Liver (tissue), 9 donors: ENCODE results near the gene RUSC1. TPM values are rescaled to one million over a fixed set of nuclear protein-coding genes. Genes with fewer than 3 reads are reported as not detected.

Source experiments
- DNase-seq: peaks from one replicate; pipeline ENCODE4 v3.0.0-alpha.2; 2017; ENCODE audit warnings: low spot score
- H3K27ac ChIP-seq, 2 donors: one replicate each; pipeline ENCODE4 v1.7.0; 2013; ENCODE audit warnings: inconsistent platforms in 2 of 2, low read length in 2 of 2, control low read depth in 1 of 2, low read depth in 1 of 2, mild to moderate bottlenecking in 1 of 2
- H3K27me3 ChIP-seq, 4 donors: one replicate each; pipeline versions ENCODE4 v1.6.1 to v1.7.0; 2013; ENCODE audit warnings: low read length in 3 of 4, inconsistent platforms in 1 of 4, mild to moderate bottlenecking in 1 of 4, moderate library complexity in 1 of 4; ENCODE audit not compliant: control insufficient read depth in 4 of 4, insufficient read depth in 4 of 4
- H3K36me3 ChIP-seq, 4 donors: one replicate each; pipeline versions ENCODE4 v1.6.1 to v1.7.0; 2013; ENCODE audit warnings: low read length in 3 of 4, mild to moderate bottlenecking in 3 of 4, low read depth in 1 of 4, moderate library complexity in 1 of 4; ENCODE audit not compliant: control insufficient read depth in 4 of 4, insufficient read depth in 3 of 4
- H3K4me1 ChIP-seq, 4 donors: one replicate each; pipeline versions ENCODE4 v1.6.1 to v1.7.0; 2013; ENCODE audit warnings: low read length in 3 of 4, mild to moderate bottlenecking in 3 of 4, moderate library complexity in 1 of 4; ENCODE audit not compliant: control insufficient read depth in 4 of 4, insufficient read depth in 4 of 4
- H3K4me3 ChIP-seq, 3 donors: one replicate each; pipeline versions ENCODE4 v1.6.1 to v1.7.0; 2013; ENCODE audit warnings: low read length in 3 of 3, control low read depth in 1 of 3, low read depth in 1 of 3, mild to moderate bottlenecking in 1 of 3
- H3K9ac ChIP-seq, 2 donors: one replicate each; pipeline ENCODE4 v1.7.0; 2013; ENCODE audit warnings: low read length in 2 of 2, mild to moderate bottlenecking in 2 of 2, moderate library complexity in 2 of 2, control low read depth in 1 of 2, low read depth in 1 of 2
- H3K9me3 ChIP-seq, 4 donors: one replicate each; pipeline versions ENCODE4 v1.6.1 to v1.7.0; 2013; ENCODE audit warnings: low read length in 3 of 4; ENCODE audit not compliant: control insufficient read depth in 4 of 4
- GABPA ChIP-seq, 2 donors: IDR thresholded peaks in 1 of 2; conservative IDR thresholded peaks in 1 of 2; 2 replicates each; pipeline ENCODE4 v1.6.1; 2016; ENCODE audit warnings: antibody characterized with exemption in 2 of 2, mild to moderate bottlenecking in 1 of 2, moderate library complexity in 1 of 2
- HNF4A ChIP-seq, 2 donors: conservative IDR thresholded peaks; 2 replicates each; pipeline ENCODE4 v1.6.1; 2016; ENCODE audit warnings: antibody characterized with exemption in 2 of 2, mild to moderate bottlenecking in 2 of 2
- NR2F2 ChIP-seq: IDR thresholded peaks from 2 replicates; pipeline ENCODE4 v1.6.1; 2016; ENCODE audit warnings: antibody characterized with exemption
- RAD21 ChIP-seq, 2 donors: IDR thresholded peaks; 2 replicates each; pipeline ENCODE4 v1.6.1; 2016; ENCODE audit warnings: antibody characterized with exemption in 2 of 2, mild to moderate bottlenecking in 2 of 2
- RXRA ChIP-seq, 2 donors: IDR thresholded peaks; 2 replicates each; pipeline ENCODE4 v1.6.1; 2017 to 2018; ENCODE audit warnings: antibody characterized with exemption in 2 of 2, mild to moderate bottlenecking in 1 of 2
- SP1 ChIP-seq: IDR thresholded peaks from 2 replicates; pipeline ENCODE4 v1.6.1; 2018; ENCODE audit warnings: antibody characterized with exemption, mild to moderate bottlenecking
- TAF1 ChIP-seq: conservative IDR thresholded peaks from 2 replicates; pipeline ENCODE4 v1.6.1; 2016; ENCODE audit warnings: antibody characterized with exemption, mild to moderate bottlenecking
- YY1 ChIP-seq: IDR thresholded peaks from 2 replicates; pipeline ENCODE4 v1.6.1; 2016; ENCODE audit warnings: antibody characterized with exemption, mild to moderate bottlenecking
- WGBS: extraction: QIAGEN DNeasy Blood & Tissue Kit; methylation state at CpG from one replicate; pipeline ENCODE4 v1.1.7; 2013; 5-methylcytosine and 5-hydroxymethylcytosine counted together
- polyA plus RNA-seq, 2 donors: library from polyadenylated mRNA; stranded (reverse) in 1 of 2; unstranded in 1 of 2; fragments of 200-250 nt in 1 of 2; fragments of >200 nt in 1 of 2; fragmentation: Nextera tagmentation in 1 of 2; extraction: Ambion mirVana in 1 of 2; gene quantifications; one replicate each; pipeline versions ENCODE4 v1.2.1 to v1.2.3, GENCODE V29; 2013 to 2015
- total RNA-seq, 2 donors: library from RNA; depleted of rRNA; stranded (reverse); fragments of >200 nt; gene quantifications; one replicate each; pipeline ENCODE4 v1.2.3, GENCODE V29; 2014
- TF ChIP-seq, protein P1 (sequence below): IDR thresholded peaks from 2 replicates; pipeline ENCODE4 v1.6.1; 2016; ENCODE audit warnings: antibody characterized with exemption, mild to moderate bottlenecking
- TF ChIP-seq, protein P2 (sequence below): IDR thresholded peaks from 2 replicates; pipeline ENCODE4 v1.6.1; 2016; ENCODE audit warnings: antibody characterized with exemption
- TF ChIP-seq, protein P3 (sequence below): fragments of 150-350 bp; IDR thresholded peaks from 2 replicates; pipeline ENCODE4 v1.5.1; 2017; ENCODE audit warnings: improper control_type of control experiment, low read depth, low read length; ENCODE audit not compliant: missing input control
- donor health status: healthy.
- donor health status: healthy.
- donor health status: healthy.
- donor health status: healthy.
- donor health status: healthy.

Gene RUSC1
- total and polyA plus RNA-seq, 4 donors, result 3.9 to 6.7 (median 5.7) TPM

DNA sequence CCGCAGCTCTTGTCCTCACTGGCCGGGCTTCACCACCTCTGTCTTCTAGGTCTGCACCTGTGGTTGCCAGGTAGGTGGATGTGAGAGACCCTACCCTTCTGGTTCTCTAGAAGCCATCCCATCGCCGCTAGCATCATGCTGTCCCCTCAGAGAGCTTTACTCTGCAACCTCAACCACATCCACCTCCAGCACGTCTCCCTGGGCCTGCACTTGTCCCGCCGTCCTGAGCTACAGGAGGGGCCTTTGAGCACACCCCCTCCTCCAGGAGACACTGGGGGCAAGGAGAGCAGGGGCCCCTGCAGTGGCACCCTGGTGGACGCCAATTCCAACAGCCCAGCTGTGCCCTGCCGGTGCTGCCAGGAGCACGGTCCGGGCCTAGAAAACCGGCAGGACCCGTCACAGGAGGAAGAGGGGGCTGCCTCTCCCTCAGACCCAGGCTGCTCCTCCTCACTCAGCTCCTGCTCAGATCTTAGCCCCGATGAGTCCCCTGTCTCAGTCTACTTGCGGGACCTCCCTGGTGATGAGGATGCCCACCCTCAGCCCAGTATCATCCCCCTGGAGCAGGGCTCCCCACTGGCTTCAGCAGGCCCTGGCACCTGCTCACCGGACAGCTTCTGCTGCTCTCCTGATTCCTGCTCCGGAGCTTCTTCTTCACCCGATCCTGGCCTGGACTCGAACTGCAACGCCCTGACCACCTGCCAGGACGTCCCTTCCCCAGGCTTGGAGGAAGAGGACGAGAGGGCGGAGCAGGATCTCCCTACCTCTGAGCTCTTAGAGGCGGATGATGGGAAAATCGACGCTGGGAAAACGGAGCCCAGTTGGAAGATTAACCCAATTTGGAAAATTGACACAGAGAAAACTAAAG lies 1.2 kb downstream of the RUSC1 start (continued):
- TF ChIP-seq HNF4A (conservative IDR thresholded peaks at IDR 0.05), result no peak

DNA sequence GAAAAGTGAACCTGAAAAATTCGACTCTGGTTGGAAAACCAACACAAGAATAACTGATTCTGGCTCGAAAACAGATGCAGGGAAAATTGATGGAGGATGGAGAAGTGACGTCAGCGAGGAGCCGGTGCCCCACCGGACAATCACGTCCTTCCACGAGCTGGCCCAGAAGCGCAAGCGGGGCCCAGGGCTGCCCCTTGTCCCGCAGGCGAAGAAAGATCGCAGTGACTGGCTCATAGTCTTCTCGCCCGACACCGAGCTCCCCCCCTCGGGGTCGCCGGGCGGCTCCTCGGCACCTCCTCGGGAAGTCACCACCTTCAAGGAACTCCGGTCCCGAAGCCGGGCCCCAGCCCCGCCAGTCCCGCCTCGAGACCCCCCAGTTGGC lies 1.9 kb downstream of the RUSC1 start:
- Histone ChIP-seq H3K36me3 (peaks cover 0 to 21% (median 15%) of the 10 kb centered on the region in 4 donors), H3K9ac (no peak overlapping the region), H3K9me3 (no peaks in the 10 kb centered on the region), H3K4me1 (peaks cover 2 to 35% (median 22%) of the 10 kb centered on the region in 4 donors), H3K27me3 (no peaks in the 10 kb centered on the region), H3K27ac (peak overlapping the region; percentile 48 to 58), H3K4me3 (peak overlapping the region in 1 of 3 donors; percentile 74)
- WGBS, result 8% methylated on average over 28 of the region's 28 CpGs
- TF ChIP-seq, protein P1, sequence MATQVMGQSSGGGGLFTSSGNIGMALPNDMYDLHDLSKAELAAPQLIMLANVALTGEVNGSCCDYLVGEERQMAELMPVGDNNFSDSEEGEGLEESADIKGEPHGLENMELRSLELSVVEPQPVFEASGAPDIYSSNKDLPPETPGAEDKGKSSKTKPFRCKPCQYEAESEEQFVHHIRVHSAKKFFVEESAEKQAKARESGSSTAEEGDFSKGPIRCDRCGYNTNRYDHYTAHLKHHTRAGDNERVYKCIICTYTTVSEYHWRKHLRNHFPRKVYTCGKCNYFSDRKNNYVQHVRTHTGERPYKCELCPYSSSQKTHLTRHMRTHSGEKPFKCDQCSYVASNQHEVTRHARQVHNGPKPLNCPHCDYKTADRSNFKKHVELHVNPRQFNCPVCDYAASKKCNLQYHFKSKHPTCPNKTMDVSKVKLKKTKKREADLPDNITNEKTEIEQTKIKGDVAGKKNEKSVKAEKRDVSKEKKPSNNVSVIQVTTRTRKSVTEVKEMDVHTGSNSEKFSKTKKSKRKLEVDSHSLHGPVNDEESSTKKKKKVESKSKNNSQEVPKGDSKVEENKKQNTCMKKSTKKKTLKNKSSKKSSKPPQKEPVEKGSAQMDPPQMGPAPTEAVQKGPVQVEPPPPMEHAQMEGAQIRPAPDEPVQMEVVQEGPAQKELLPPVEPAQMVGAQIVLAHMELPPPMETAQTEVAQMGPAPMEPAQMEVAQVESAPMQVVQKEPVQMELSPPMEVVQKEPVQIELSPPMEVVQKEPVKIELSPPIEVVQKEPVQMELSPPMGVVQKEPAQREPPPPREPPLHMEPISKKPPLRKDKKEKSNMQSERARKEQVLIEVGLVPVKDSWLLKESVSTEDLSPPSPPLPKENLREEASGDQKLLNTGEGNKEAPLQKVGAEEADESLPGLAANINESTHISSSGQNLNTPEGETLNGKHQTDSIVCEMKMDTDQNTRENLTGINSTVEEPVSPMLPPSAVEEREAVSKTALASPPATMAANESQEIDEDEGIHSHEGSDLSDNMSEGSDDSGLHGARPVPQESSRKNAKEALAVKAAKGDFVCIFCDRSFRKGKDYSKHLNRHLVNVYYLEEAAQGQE, result no peak
- TF ChIP-seq TAF1 (no peak), RAD21 (IDR thresholded peaks at IDR 0.05) (no peak), NR2F2 (no peak)
- TF ChIP-seq, protein P2, sequence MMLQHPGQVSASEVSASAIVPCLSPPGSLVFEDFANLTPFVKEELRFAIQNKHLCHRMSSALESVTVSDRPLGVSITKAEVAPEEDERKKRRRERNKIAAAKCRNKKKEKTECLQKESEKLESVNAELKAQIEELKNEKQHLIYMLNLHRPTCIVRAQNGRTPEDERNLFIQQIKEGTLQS, result no peak
- TF ChIP-seq, protein P3, sequence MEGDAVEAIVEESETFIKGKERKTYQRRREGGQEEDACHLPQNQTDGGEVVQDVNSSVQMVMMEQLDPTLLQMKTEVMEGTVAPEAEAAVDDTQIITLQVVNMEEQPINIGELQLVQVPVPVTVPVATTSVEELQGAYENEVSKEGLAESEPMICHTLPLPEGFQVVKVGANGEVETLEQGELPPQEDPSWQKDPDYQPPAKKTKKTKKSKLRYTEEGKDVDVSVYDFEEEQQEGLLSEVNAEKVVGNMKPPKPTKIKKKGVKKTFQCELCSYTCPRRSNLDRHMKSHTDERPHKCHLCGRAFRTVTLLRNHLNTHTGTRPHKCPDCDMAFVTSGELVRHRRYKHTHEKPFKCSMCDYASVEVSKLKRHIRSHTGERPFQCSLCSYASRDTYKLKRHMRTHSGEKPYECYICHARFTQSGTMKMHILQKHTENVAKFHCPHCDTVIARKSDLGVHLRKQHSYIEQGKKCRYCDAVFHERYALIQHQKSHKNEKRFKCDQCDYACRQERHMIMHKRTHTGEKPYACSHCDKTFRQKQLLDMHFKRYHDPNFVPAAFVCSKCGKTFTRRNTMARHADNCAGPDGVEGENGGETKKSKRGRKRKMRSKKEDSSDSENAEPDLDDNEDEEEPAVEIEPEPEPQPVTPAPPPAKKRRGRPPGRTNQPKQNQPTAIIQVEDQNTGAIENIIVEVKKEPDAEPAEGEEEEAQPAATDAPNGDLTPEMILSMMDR, result no peak
- no peak for DNase-seq

DNA sequence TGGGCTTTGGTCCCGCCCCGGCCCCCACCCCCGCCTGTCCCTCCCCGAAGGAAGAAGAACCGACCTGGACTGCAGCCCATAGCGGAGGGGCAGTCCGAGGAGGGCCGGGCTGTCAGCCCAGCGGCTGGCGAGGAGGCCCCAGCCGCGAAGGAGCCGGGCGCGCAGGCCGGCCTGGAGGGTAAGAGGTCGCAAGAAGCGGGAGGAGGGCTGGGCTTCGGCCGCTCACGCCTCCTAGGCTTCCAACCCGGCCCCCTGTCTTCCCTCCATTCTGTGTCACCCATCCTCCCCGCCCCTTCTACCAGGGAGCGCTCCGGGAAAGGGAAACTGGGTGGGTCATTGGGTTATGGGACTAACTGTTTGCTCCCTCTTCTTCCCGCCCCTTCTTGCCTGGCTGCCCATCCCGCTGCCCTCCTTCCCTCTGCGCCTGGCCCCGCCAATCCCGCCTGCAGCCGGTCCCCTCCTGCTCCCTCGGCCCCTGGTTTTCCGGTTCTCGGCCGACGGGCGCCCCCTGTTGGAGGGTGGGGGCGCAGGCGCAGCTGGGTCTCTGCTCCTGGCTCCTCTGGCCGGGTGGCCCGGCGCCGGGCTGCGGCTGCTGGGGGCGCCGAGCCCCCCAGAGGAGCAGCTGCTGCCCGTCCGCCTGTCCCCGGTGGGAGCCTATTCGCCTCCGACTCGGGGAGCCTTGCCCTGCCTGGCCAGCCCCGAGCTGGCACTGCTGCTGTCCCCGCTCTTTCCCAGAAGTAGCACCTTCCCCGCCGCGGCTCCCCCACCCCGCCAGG lies 2.4 kb downstream of the RUSC1 start:
- Histone ChIP-seq H3K9ac (no peak overlapping the region), H3K9me3 (no peaks in the 10 kb centered on the region), H3K4me1 (peaks cover 2 to 35% (median 22%) of the 10 kb centered on the region in 4 donors), H3K4me3 (peak overlapping the region; percentile 65 to 78 (median 74)), H3K36me3 (peaks cover 0 to 17% (median 13%) of the 10 kb centered on the region in 4 donors), H3K27me3 (no peaks in the 10 kb centered on the region), H3K27ac (peak overlapping the region; percentile 90 to 93)
- TF ChIP-seq, protein P3, result peak; percentile 87
- TF ChIP-seq YY1, result no peak
- no peak for TF ChIP-seq TAF1
- TF ChIP-seq GABPA (IDR thresholded peaks at IDR 0.05 in 1 of 2, conservative IDR thresholded peaks at IDR 0.05 in 1 of 2), result no peak
- no peak for TF ChIP-seq HNF4A (conservative IDR thresholded peaks at IDR 0.05)
- TF ChIP-seq RXRA (IDR thresholded peaks at IDR 0.05), result no peak
- peak; percentile 81 to 86 for TF ChIP-seq RAD21 (IDR thresholded peaks at IDR 0.05)
- TF ChIP-seq NR2F2, result peak; percentile 81
- TF ChIP-seq, protein P1, result peak; percentile 42
- TF ChIP-seq SP1, result peak; percentile 48
- TF ChIP-seq, protein P2, result no peak
- peak; percentile 92 for DNase-seq
- under 1% methylated on average over 58 of the region's 58 CpGs for WGBS
